Stimulated activated CD8-positive, alpha-beta memory T cell treated with anti-CD3 and anti-CD28 coated beads, Interleukin-15, amount 100 ng/mL, for 1 hour (primary cell): ENCODE data around the gene XKR7.

Source experiments
- DNase-seq: peaks from one replicate; pipeline ENCODE4 v3.0.0-alpha.2; 2020; ENCODE audit warnings: low read depth

The XKR7 gene

GRCh38 chr20:32040142-32040953 lies 72.4 kb downstream of the XKR7 start:
- no peak for DNase-seq

DNA sequence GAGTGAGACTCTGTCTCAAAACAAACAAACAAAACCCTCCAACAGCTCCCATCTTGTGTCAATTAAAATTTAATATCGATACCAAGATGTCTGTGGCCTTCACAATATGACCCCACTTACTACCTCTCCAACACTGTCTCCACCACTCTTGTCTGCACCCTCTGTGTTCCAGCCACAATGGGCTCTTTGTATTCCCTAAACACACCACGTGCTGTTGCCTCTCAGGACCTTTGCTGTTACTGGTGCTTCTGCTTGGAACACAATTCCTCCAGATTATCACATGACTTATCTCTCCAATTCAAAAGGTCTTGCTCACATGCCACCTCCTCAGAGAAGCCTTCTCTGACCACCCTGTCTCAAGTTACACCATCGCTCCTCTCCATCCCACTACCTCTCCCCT lies 78.0 kb downstream of the XKR7 start:
- no peak for DNase-seq

DNA sequence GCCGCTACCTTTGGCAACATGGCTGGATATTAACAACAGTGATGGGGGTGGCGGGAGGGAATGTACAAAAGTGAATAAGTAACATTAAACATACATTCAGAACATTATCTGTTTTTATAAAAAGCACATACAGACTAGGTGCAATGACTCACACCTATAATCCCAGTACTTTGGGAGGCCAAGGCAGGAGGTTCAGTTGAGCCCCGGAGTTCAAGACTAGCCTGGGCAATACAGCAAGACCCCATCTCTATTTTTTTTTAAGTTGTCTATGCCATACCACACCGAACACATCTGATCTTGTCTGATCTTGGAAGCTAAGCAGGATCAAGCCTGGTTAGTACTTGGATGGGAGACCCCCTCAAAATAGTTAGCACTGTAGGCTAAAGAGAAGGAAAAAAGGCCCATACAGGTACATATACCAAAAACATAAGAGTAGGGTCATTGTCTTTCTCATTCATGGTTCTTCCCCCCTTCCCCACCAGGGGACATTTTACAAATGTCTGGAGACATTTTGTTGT lies 82.4 kb downstream of the XKR7 start:
- no peak for DNase-seq

DNA sequence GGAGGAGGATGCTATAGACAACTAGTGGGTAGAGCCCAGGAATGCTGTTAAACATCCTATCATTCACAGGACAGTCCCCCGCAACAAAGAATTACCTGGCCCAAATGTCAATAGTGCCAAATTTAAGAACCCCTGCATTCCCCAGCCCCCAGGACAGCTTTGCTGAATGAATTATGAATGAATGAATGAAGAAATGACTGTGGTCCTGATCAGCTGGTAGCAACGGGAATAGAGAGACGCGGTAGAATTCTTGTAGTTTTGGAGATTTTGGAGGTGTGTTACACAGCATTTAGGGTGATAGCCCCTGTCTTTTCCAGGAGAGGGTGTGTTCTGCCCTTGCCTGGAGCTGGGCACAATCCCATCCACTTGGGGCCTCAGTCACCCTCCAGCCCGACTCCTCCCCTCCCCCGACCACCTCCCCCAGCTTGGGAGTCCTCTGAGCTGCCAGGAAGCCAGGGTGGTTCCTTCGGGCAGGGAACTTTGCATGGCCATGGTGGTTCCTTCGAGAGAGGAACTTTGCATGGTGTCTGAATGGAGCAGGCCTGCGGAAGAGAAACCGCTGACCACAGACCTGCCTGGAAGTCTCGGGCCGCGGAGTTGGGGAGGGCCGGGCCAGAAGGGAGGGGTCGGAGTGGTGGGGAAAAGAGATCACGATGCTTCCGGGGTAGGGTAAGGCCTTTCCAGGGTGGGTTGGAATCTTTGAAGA lies 83.1 kb downstream of the XKR7 start:
- DNase-seq, result no peak

- no peak for DNase-seq
Observed at GRCh38 chr20:32051720-32052089, 83.8 kb downstream of the XKR7 start.

DNA sequence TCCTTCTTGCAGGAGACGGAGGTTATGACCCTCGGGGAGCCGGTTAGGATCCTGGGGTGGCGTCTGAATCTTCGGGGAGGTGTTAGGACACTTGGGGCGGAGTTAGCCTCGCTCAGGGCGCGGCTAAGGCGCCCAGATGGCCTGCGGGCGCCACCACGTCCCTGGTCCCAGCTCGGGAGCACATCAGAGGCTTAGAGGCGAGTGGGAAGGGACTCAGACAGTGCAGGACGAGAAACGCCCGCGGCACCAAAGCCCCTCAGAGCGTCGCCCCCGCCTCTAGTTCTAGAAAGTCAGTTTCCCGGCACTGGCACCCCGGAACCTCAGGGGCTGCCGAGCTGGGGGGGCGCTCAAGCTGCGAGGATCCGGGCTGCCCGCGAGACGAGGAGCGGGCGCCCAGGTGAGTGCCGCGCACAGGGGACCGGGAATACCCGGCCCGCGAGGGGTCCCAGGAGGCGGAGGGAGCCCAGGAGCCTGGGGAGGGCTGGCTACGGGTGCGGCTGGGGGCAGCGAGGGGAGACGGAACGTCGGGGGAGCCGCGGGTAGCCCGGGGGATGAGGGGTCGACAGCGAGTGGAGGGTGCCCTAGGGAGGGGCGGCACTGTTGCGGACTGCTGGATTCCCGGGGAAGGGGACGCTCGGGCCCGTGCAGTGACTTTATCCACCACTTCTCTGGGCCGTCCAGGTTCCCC lies 84.3 kb downstream of the XKR7 start, which contains the start of gene HCK:
TSS of gene HCK (plus strand) at position 153 of the 688 bp plus-strand sequence.
- DNase-seq, result no peak

- no peak for DNase-seq
Observed at GRCh38 chr20:32052778-32053362, 84.9 kb downstream of the XKR7 start.
